Measurements from ENCODE around the gene FASN. TPM values are rescaled to one million over a fixed set of nuclear protein-coding genes. Genes with fewer than 3 reads are reported as not detected.

Gene FASN
- total and polyA plus RNA-seq, 2 of the 13 experiments (the other 11 are each of a cell fraction or from before 2014, with no cell fraction given) = 51.7 to 101 TPM

GRCh38 chr17:82117139-82118090 is 19.4 kb upstream of the FASN start (continued):
- TF ChIP-seq ZFP36 (IDR thresholded peaks at IDR 0.05; ENCODE audit: borderline replicate concordance, low read depth, low read length, partially characterized antibody) = no peak
- no peak for TF ChIP-seq THAP9 (CRISPR knock-in tag; IDR thresholded peaks at IDR 0.05; ENCODE audit: borderline replicate concordance)
- TF ChIP-seq MXI1 (IDR thresholded peaks at IDR 0.05; ENCODE audit: borderline replicate concordance, low read depth, low read length) = no peak
- TF ChIP-seq ZSCAN5A (CRISPR knock-in tag; IDR thresholded peaks at IDR 0.05; ENCODE audit: borderline replicate concordance) = no peak
- TF ChIP-seq MED1 (CRISPR knock-in tag; IDR thresholded peaks at IDR 0.05) = peak; percentile 81
- TF ChIP-seq ZNF33A (CRISPR knock-in tag; IDR thresholded peaks at IDR 0.05; ENCODE audit: borderline replicate concordance) = no peak
- TF ChIP-seq FOXP4 (CRISPR knock-in tag; IDR thresholded peaks at IDR 0.05) = peak; percentile 55; the same call in 1 of the 2 replicates
- TF ChIP-seq ZNF891 (CRISPR knock-in tag; IDR thresholded peaks at IDR 0.05) = no peak
- no peak for TF ChIP-seq ZNF570 (CRISPR knock-in tag; IDR thresholded peaks at IDR 0.05; ENCODE audit: borderline replicate concordance)
- TF ChIP-seq, protein P1, sequence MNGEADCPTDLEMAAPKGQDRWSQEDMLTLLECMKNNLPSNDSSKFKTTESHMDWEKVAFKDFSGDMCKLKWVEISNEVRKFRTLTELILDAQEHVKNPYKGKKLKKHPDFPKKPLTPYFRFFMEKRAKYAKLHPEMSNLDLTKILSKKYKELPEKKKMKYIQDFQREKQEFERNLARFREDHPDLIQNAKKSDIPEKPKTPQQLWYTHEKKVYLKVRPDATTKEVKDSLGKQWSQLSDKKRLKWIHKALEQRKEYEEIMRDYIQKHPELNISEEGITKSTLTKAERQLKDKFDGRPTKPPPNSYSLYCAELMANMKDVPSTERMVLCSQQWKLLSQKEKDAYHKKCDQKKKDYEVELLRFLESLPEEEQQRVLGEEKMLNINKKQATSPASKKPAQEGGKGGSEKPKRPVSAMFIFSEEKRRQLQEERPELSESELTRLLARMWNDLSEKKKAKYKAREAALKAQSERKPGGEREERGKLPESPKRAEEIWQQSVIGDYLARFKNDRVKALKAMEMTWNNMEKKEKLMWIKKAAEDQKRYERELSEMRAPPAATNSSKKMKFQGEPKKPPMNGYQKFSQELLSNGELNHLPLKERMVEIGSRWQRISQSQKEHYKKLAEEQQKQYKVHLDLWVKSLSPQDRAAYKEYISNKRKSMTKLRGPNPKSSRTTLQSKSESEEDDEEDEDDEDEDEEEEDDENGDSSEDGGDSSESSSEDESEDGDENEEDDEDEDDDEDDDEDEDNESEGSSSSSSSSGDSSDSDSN (CRISPR knock-in tag; IDR thresholded peaks at IDR 0.05) = no peak
- no peak for TF ChIP-seq SNAPC2 (CRISPR knock-in tag; IDR thresholded peaks at IDR 0.05)
- TF ChIP-seq, protein P2, sequence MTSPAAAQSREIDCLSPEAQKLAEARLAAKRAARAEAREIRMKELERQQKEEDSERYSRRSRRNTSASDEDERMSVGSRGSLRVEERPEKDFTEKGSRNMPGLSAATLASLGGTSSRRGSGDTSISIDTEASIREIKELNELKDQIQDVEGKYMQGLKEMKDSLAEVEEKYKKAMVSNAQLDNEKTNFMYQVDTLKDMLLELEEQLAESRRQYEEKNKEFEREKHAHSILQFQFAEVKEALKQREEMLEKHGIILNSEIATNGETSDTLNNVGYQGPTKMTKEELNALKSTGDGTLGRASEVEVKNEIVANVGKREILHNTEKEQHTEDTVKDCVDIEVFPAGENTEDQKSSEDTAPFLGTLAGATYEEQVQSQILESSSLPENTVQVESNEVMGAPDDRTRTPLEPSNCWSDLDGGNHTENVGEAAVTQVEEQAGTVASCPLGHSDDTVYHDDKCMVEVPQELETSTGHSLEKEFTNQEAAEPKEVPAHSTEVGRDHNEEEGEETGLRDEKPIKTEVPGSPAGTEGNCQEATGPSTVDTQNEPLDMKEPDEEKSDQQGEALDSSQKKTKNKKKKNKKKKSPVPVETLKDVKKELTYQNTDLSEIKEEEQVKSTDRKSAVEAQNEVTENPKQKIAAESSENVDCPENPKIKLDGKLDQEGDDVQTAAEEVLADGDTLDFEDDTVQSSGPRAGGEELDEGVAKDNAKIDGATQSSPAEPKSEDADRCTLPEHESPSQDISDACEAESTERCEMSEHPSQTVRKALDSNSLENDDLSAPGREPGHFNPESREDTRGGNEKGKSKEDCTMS (CRISPR knock-in tag; conservative IDR thresholded peaks at IDR 0.05) = no peak
- TF ChIP-seq ZNF3 (CRISPR knock-in tag; IDR thresholded peaks at IDR 0.05) = no peak
- TF ChIP-seq ZMAT3 (CRISPR knock-in tag; conservative IDR thresholded peaks at IDR 0.05) = 0 out of 2 replicates have a peak, but pooled peaks have one; percentile 74
- TF ChIP-seq ZNF839 (CRISPR knock-in tag; IDR thresholded peaks at IDR 0.05; ENCODE audit: borderline replicate concordance) = no peak
- TF ChIP-seq NR2F2 (IDR thresholded peaks at IDR 0.05; ENCODE audit: borderline replicate concordance, low read depth) = no peak
- no peak for TF ChIP-seq HHEX (CRISPR knock-in tag; IDR thresholded peaks at IDR 0.05)

Measured in HepG2 (cell line).